Skeletal muscle satellite cell (primary cell): Measurements from ENCODE around the gene SH3PXD2A.
A peak's percentile ranks its signal among the peaks of the same experiment; 100 is the strongest.
"Not testable (repeated sequence)": the region's sequence is repeated elsewhere in the genome, so short reads cannot be mapped to it uniquely, and the experiment has no call there.

Experiments
- H3K27me3 ChIP-seq: 2 replicates; pipeline ENCODE4 v1.7.0; 2013; ENCODE audit warnings: low read length; ENCODE audit not compliant: control insufficient read depth, insufficient read depth
- H3K36me3 ChIP-seq: 2 replicates; pipeline ENCODE4 v1.7.0; 2013; ENCODE audit warnings: mild to moderate bottlenecking, control low read depth, low read length; ENCODE audit not compliant: insufficient read depth
- H3K4me1 ChIP-seq: 2 replicates; pipeline ENCODE4 v1.7.0; 2013; ENCODE audit warnings: low read length; ENCODE audit not compliant: control insufficient read depth, insufficient read depth
- H3K4me2 ChIP-seq: 2 replicates; pipeline ENCODE4 v1.7.0; 2013; ENCODE audit warnings: mild to moderate bottlenecking, low read length
- H3K4me3 ChIP-seq: 2 replicates; pipeline ENCODE4 v1.7.0; 2013; ENCODE audit warnings: low read length
- H3K9ac ChIP-seq: 2 replicates; pipeline ENCODE4 v1.7.0; 2013; ENCODE audit warnings: mild to moderate bottlenecking, low read depth, low read length, moderate library complexity
- H3K9me3 ChIP-seq: replicated peaks from 2 replicates; pipeline ENCODE4 v1.7.0; 2013; ENCODE audit warnings: mild to moderate bottlenecking, control low read depth, low read length

Gene SH3PXD2A

DNA sequence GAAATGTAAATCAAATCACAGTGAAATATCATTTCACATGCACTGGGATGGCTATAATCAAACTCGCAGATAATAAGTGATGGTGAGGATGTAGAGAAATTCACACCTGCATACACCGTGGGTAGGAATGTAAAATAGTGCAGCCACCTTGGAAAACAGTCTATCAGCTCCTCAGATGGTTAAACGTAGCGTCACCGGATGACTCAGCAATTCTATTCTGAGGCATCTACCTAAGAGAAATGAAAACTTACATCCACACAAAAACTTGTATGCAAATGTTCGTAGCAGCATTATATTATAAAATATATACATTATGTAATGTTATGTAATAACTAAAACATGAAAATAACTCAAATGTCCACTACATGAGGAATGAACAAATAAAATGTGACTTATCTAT lies 38.9 kb downstream of the SH3PXD2A start:
- Histone ChIP-seq H3K27me3 (no peaks in the 10 kb centered on the region), H3K36me3 (no peaks in the 10 kb centered on the region), H3K9ac (no peak overlapping the region), H3K4me1 (peaks cover 23% of the 10 kb centered on the region), H3K9me3 (no peaks in the 10 kb centered on the region), H3K4me3 (no peak overlapping the region), H3K4me2 (no peak overlapping the region)

DNA sequence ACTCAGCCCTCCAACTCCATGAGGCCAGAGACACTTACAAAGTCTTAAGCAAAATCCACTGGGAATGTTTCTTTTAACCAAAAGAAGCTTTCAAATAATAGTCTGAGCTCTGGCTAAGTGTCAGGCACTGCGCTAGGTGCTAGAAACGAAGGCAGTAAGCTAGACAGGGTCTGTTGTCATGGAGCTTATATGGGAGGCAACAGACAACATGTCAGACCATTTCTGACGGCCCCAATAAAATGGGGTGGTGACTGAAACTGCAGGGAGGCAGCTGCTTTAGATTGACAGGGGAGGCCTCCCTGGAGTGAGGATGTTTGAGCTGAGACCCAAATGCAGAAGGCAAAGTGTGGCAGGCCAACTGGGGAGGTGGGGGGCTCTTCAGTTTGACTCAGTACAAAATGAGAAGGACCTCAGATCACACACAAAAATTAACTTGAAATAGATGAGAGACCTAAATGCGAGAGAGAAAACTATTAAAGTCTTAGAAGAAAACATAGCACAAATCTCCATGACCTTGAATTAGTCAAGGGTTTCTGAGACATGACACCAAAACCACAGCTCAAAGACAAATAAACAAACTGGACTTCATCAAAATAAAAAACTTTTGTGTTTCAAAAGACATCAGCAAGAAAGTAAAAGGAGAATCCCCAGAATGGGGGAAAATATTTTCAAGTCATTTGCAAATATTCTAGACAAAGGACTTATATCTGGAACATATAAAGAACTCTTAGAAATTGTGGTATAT lies 40.6 kb downstream of the SH3PXD2A start:
- Histone ChIP-seq H3K4me2 (peak overlapping the region; percentile 27), H3K4me3 (no peak overlapping the region), H3K36me3 (no peaks in the 10 kb centered on the region), H3K9me3 (no peaks in the 10 kb centered on the region), H3K4me1 (peaks cover 13% of the 10 kb centered on the region), H3K27me3 (no peaks in the 10 kb centered on the region), H3K9ac (no peak overlapping the region)

DNA sequence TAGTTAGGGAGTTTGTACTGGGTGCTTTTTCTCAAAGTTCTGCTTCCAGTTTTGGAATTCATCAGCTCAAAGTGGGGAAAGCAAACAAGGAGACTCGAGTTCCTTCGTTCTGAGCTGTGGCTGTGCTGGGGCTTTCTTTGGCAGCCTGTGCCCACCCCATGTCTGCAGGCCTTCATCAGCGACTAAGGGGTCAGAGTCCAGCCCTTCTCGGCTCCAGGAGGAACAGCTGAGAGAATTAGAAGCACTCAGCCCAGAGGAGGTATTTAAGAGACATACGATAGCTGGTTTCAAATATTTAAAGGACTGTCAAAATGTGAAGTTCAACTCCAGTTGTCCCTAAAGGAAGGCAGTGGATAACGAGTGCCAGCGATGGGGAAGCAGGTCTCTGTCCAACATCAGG lies 41.3 kb downstream of the SH3PXD2A start:
- Histone ChIP-seq H3K4me3 (no peak overlapping the region), H3K4me2 (no peak overlapping the region), H3K4me1 (peaks cover 11% of the 10 kb centered on the region), H3K27me3 (no peaks in the 10 kb centered on the region), H3K9ac (no peak overlapping the region), H3K9me3 (no peaks in the 10 kb centered on the region), H3K36me3 (no peaks in the 10 kb centered on the region)

DNA sequence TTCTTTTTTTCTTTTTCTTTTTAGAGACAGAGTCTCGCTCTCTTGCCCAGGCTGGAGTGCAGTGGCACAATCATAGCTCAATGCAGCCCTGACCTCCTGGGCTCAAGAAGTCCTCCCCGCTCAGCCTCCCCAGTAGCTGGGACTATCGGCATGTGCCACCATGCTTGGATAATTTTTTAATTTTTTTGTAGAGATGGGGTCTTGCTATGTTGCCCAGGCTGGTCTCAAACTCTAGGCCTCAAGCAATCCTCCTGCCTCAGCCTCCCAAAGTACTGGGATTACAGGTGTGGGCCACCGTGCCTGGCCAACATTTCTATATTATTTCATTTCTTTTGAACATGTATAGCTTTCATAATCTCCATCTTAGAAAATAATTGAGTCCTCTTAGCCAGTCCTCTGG lies 42.1 kb downstream of the SH3PXD2A start:
- not testable (repeated sequence) for H3K9ac ChIP-seq, H3K4me2 ChIP-seq, H3K4me3 ChIP-seq, H3K9me3 ChIP-seq, H3K36me3 ChIP-seq, H3K27me3 ChIP-seq
- peaks cover 11% of the 10 kb centered on the region for H3K4me1 ChIP-seq

DNA sequence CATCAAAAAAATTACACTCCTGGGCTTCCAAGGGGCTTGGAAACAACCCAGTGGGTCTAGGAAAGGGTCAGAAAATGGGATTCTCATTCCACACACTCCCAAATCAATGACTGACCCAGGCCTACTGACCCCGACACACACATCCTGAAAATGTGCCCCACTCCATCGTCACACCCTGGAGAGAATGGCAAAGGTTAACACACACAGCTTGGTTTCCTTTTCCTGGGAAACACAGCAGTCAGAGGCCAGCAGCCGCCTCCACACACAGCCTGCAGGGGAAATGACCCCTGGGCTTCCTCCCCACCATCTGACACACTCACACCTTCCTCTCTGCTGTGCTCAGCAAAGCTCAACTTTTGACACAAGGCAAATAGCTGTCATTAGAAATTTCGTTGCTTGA lies 42.9 kb downstream of the SH3PXD2A start:
- Histone ChIP-seq H3K9ac (no peak overlapping the region), H3K4me1 (peaks cover 11% of the 10 kb centered on the region), H3K36me3 (no peaks in the 10 kb centered on the region), H3K4me3 (no peak overlapping the region), H3K27me3 (no peaks in the 10 kb centered on the region), H3K9me3 (no peaks in the 10 kb centered on the region), H3K4me2 (no peak overlapping the region)

DNA sequence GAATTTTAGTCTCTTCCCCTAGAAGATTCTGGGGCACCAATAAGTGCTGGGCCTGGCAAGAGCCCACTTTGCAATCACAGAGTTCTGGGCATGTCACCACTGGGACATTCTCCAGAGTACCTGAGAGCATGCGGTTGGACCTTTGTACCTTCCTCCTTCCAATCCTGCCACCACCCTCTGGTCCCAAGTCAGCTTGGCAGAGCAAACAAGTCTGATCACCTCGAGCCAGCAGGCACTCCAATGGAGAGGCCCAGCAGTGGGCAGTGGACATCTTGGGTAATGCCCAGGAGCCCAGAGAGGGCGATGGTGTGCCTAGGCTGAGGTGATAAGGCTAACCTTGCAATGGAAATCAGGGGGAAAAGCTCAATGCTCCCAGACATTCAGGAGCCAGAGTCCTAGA lies 43.4 kb downstream of the SH3PXD2A start:
- H3K27me3 ChIP-seq, result no peaks in the 10 kb centered on the region
- H3K4me3 ChIP-seq, result no peak overlapping the region

DNA sequence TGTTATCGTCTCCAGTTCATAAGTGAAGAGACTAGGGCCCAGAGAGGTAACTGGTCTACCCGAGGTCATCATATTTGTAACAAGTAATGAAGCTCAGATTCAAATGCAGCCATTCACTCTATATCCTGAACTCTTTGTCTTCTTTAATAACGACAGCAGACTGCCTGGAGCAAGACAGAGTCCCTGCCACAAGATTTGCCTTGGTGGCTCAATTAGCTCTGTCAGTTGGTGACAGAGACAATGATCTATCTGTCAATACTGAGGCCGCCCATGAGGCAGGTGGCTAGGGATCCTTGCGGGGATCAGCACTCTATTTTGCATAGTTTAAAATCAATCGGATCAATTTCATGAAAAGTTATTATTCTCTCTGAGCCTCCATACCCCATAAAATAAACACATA lies 43.9 kb downstream of the SH3PXD2A start:
- Histone ChIP-seq H3K9ac (no peak overlapping the region), H3K4me3 (no peak overlapping the region), H3K4me2 (no peak overlapping the region), H3K9me3 (no peaks in the 10 kb centered on the region), H3K36me3 (no peaks in the 10 kb centered on the region), H3K4me1 (peaks cover 11% of the 10 kb centered on the region), H3K27me3 (no peaks in the 10 kb centered on the region)

More for the DNA sequence above, 43.4 kb downstream of the SH3PXD2A start:
- Histone ChIP-seq H3K9me3 (no peaks in the 10 kb centered on the region), H3K4me2 (no peak overlapping the region), H3K9ac (no peak overlapping the region), H3K4me1 (peaks cover 11% of the 10 kb centered on the region), H3K36me3 (no peaks in the 10 kb centered on the region)

DNA sequence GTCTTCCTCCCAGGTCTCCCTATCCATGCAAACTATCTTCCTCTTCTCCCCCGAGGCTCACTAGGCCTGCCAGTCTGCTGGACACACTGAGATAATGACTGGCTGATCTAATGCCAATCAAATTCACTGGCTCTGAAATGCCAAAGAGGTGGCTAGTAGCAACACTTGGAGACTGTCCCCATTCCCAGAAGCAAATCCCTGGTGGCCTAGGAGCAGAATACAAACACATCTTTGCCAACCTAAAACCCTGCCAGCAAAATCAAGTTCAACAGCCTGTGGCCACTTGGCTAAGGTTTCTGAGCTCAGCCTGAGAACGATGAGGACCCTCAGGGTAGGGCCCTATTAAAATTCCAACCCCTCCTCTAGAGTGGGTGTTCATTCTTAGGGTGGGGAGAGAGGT lies 46.6 kb downstream of the SH3PXD2A start:
- Histone ChIP-seq H3K9ac (no peak overlapping the region), H3K9me3 (no peaks in the 10 kb centered on the region), H3K4me3 (no peak overlapping the region), H3K36me3 (no peaks in the 10 kb centered on the region), H3K4me2 (no peak overlapping the region), H3K27me3 (no peaks in the 10 kb centered on the region), H3K4me1 (no peaks in the 10 kb centered on the region)

DNA sequence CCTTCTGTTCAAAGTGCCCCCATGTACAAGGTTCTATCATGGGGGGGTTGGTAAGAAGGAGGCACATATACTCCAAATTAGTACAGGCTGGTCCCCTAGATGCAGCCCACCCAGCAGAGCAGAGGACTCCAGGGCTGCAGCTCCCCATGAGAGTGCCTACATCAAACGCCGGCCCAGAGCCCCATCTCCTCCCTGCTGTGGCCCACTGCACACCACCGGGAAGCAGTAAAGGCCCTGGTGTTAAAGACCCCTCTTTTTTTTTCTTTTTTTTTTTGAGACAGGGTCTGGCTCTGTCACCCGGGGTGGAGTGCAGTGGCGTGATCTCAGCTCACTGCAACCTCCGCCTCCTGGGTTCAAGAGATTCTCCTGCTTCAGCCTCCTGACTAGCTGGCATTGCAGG lies 47.4 kb downstream of the SH3PXD2A start:
- Histone ChIP-seq H3K36me3 (no peaks in the 10 kb centered on the region), H3K27me3 (no peaks in the 10 kb centered on the region), H3K4me1 (no peaks in the 10 kb centered on the region), H3K4me3 (no peak overlapping the region), H3K9me3 (no peaks in the 10 kb centered on the region), H3K9ac (no peak overlapping the region), H3K4me2 (no peak overlapping the region)

DNA sequence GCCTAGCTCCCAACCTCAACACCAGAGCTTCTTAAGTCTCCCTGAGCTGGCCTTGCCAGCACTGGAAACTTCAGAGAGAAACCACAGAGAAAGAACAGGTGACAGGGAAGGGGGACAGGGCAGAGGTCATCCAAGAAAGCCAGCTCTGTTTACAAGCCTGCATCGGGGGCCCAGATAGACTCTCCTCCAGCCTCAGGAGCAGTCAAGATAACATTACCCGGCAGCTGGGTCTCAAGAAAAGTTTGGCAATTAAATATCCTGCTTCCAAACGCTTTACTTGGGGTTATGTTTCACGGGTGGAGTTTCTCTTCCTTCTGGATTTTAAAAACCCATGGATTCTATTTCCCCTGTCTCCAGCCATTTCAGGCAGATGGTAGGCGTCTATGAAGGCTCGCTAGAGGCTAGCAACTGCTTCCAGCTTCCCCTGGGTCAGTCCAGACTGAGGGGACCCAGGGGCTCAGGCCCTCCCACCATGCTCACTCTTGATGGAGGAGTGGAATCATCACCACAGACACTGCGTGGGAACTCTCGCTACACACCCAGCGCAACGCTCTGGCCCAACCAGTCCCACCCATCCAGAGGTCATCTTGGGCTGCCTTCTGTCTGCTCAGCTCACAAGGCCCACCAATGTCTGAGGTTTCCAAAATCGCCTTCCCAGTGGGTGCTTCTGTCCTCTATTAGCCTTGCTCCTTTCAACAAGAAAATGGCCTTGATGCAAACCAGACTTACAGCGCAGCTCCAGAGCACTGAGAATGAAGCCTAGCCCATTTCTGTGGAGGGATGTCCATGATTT lies 48.8 kb downstream of the SH3PXD2A start:
- H3K4me1 ChIP-seq, result no peaks in the 10 kb centered on the region

DNA sequence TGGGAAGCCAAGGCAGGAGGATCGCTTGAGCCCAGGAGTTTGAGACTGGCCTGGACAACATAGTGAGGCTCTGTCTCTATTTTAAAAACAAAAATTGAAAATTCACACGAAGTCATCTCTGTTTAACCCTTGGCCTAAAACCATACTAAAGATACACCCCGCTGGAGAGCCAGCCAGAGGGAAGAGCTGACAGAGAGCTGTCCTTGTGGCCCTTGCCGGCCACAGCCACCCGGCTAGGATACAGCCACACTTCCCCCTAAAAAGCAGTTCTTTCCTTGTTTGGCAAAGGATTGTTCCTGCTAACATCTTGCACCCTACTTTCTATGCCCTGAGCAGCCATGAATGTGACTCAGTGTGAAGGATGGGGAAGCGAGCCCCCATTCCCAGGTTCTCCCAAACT lies 49.6 kb downstream of the SH3PXD2A start:
- Histone ChIP-seq H3K27me3 (no peaks in the 10 kb centered on the region), H3K4me3 (no peak overlapping the region), H3K9ac (no peak overlapping the region), H3K4me1 (no peaks in the 10 kb centered on the region), H3K4me2 (no peak overlapping the region), H3K36me3 (no peaks in the 10 kb centered on the region), H3K9me3 (no peaks in the 10 kb centered on the region)

More for the DNA sequence above, 48.8 kb downstream of the SH3PXD2A start:
- Histone ChIP-seq H3K4me2 (no peak overlapping the region), H3K27me3 (no peaks in the 10 kb centered on the region), H3K36me3 (no peaks in the 10 kb centered on the region), H3K4me3 (no peak overlapping the region), H3K9ac (no peak overlapping the region), H3K9me3 (no peaks in the 10 kb centered on the region)

DNA sequence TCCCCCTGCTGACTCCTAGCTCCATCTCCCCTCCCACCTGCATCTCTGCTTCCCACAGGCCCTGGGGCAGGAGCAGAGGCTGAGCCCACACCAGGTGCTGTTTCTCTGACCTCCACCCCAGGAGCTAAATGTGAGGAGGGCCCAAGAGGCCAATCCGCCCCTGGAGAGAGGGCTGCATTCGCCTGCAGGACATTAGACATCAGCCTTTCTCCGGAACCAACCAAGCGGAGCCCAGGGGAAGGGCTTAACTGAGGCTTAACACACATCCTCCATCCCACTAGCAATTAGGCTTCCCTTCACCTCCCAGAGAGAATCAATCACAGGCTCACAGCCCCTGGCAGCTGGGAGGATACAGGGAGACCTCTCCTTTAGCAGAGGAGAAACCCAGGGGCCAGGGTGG lies 50.5 kb downstream of the SH3PXD2A start:
- Histone ChIP-seq H3K36me3 (peaks cover 4% of the 10 kb centered on the region), H3K4me1 (no peaks in the 10 kb centered on the region), H3K27me3 (no peaks in the 10 kb centered on the region), H3K4me2 (no peak overlapping the region), H3K9ac (no peak overlapping the region), H3K4me3 (no peak overlapping the region), H3K9me3 (no peaks in the 10 kb centered on the region)
